SK-N-SH (cell line): ENCODE measurements around the gene SKIC2. TPM values are rescaled to one million over a fixed set of nuclear protein-coding genes. Genes with fewer than 3 reads are reported as not detected.

Experiments
- CTCF ChIA-PET: fragments of 300-600, 350-600 bp; formaldehyde crosslinking; extraction: SDS; loops from one replicate; lab custom pipeline; 2021; lab: Yijun Ruan, JAX
- POLR2A ChIA-PET: fragments of 350-600 bp; sonication (Branson Sonifier 250); formaldehyde crosslinking; extraction: SDS; loops from one replicate; lab custom pipeline; 2020; ENCODE audit warnings: antibody characterized with exemption, inconsistent platforms; lab: Yijun Ruan, JAX
- DNase-seq: peaks from one replicate; pipeline ENCODE4 v3.0.0; 2012
- H2AFZ ChIP-seq: fragments of 200-600 bp; sonication (generic); 2 replicates; pipeline ENCODE4 v1.8.1; 2016; ENCODE audit warnings: antibody characterized with exemption, mild to moderate bottlenecking, low read depth
- H3F3A ChIP-seq: fragments of 200-600 bp; sonication (generic); replicated peaks from 2 replicates; pipeline ENCODE3; 2016; ENCODE audit warnings: antibody characterized with exemption, mild to moderate bottlenecking; ENCODE audit not compliant: insufficient read depth
- H3K27ac ChIP-seq, 2 experiments: fragments of 200-500 bp in 1 of 2; fragments of 200-600 bp in 1 of 2; sonication (Bioruptor generic) in 1 of 2; sonication (generic), shearing (Covaris generic) in 1 of 2; 2 replicates each; pipeline versions ENCODE4 v1.5.1 to v1.6.1; 2014 to 2016; ENCODE audit warnings: low read depth in 2 of 2, inconsistent platforms in 1 of 2, low read length in 1 of 2, mild to moderate bottlenecking in 1 of 2, mixed read lengths in 1 of 2
- H3K27me3 ChIP-seq: fragments of 200-600 bp; sonication (generic), shearing (Covaris generic); 2 replicates; pipeline ENCODE4 v1.6.1; 2016; ENCODE audit warnings: mixed run types; ENCODE audit not compliant: insufficient read depth
- H3K36me3 ChIP-seq, 2 experiments: fragments of 200-500 bp in 1 of 2; fragments of 200-600 bp in 1 of 2; sonication (Bioruptor generic) in 1 of 2; sonication (generic) in 1 of 2; replicated peaks in 1 of 2; 2 replicates each; pipeline versions ENCODE3 to v1.5.1; 2014 to 2016; ENCODE audit warnings: low read length in 1 of 2, mild to moderate bottlenecking in 1 of 2; ENCODE audit not compliant: insufficient read depth in 2 of 2, control insufficient read depth in 1 of 2
- H3K4me1 ChIP-seq, 2 experiments: fragments of 200-500 bp in 1 of 2; fragments of 200-600 bp in 1 of 2; sonication (Bioruptor generic) in 1 of 2; sonication (generic), shearing (Covaris generic) in 1 of 2; 2 replicates each; pipeline versions ENCODE4 v1.5.1 to v1.6.1; 2014 to 2016; ENCODE audit warnings: low read depth in 1 of 2, low read length in 1 of 2, mixed run types in 1 of 2; ENCODE audit not compliant: insufficient read depth in 2 of 2, control insufficient read depth in 1 of 2
- H3K4me2 ChIP-seq: fragments of 200-600 bp; sonication (generic), shearing (Covaris generic); 2 replicates; pipeline ENCODE4 v1.6.1; 2017; ENCODE audit warnings: mixed run types
- H3K4me3 ChIP-seq, 2 experiments: fragments of 200-500 bp in 1 of 2; fragments of 200-600 bp in 1 of 2; sonication (Bioruptor generic) in 1 of 2; sonication (generic), shearing (Covaris generic) in 1 of 2; 2 replicates each; pipeline versions ENCODE4 v1.5.1 to v1.8.1; 2014 to 2016; ENCODE audit warnings: low read depth in 2 of 2, inconsistent platforms in 1 of 2, low read length in 1 of 2, mild to moderate bottlenecking in 1 of 2, mixed read lengths in 1 of 2, moderate library complexity in 1 of 2
- H3K79me2 ChIP-seq: fragments of 200-600 bp; sonication (generic); 2 replicates; pipeline ENCODE4 v1.8.1; 2017; ENCODE audit warnings: mild to moderate bottlenecking; ENCODE audit not compliant: insufficient read depth
- H3K9ac ChIP-seq: fragments of 200-600 bp; sonication (generic); 2 replicates; pipeline ENCODE4 v1.6.1; 2017; ENCODE audit warnings: mixed run types
- H3K9me2 ChIP-seq: fragments of 200-600 bp; sonication (generic); 2 replicates; pipeline ENCODE4 v1.6.1; 2017; ENCODE audit warnings: mixed run types
- H3K9me3 ChIP-seq: fragments of 200-600 bp; sonication (generic); 2 replicates; pipeline ENCODE4 v1.6.1; 2017; ENCODE audit warnings: mixed run types, mild to moderate bottlenecking, moderate library complexity
- H4K20me1 ChIP-seq: fragments of 200-600 bp; sonication (generic); 2 replicates; pipeline ENCODE4 v1.6.1; 2017; ENCODE audit warnings: mild to moderate bottlenecking, mixed run types; ENCODE audit not compliant: insufficient read depth
- CTCF ChIP-seq: fragments of 200-600 bp; sonication (generic); IDR thresholded peaks from 2 replicates; pipeline ENCODE4 v1.6.1; 2017; ENCODE audit warnings: antibody characterized with exemption, mild to moderate bottlenecking, moderate library complexity
- ELF1 ChIP-seq: IDR thresholded peaks from 2 replicates; pipeline ENCODE4 v1.4.0; 2012
- EP300 ChIP-seq, 2 experiments: IDR thresholded peaks; 2 replicates each; pipeline versions ENCODE4 v1.4.0 to v1.6.1; 2012; ENCODE audit warnings: borderline replicate concordance in 1 of 2, low read depth in 1 of 2, low read length in 1 of 2
- EZH2phosphoT487 ChIP-seq: fragments of 200-600 bp; sonication (generic); IDR thresholded peaks from 2 replicates; pipeline ENCODE4 v1.6.1; 2017; ENCODE audit warnings: low read depth, mixed run types, mild to moderate bottlenecking, antibody characterized with exemption, moderate library complexity, borderline replicate concordance
- FOXJ3 ChIP-seq: sonication (generic); formaldehyde crosslinking; IDR thresholded peaks from 2 replicates; pipeline ENCODE4 v1.5.1; 2020; ENCODE audit warnings: mild to moderate bottlenecking, missing genetic modification reagents
- GABPA ChIP-seq: IDR thresholded peaks from 2 replicates; pipeline ENCODE4 v1.4.0; 2012; ENCODE audit warnings: low read depth, mild to moderate bottlenecking
- IRF3 ChIP-seq: fragments of 150-350 bp; IDR thresholded peaks from 2 replicates; pipeline ENCODE4 v1.6.1; 2016; ENCODE audit warnings: mild to moderate bottlenecking, low read depth, low read length
- JUND ChIP-seq: IDR thresholded peaks from 2 replicates; pipeline ENCODE4 v1.4.0; 2012
- MAX ChIP-seq: IDR thresholded peaks from 2 replicates; pipeline ENCODE4 v1.4.0; 2012; ENCODE audit warnings: low read depth
- MXI1 ChIP-seq: IDR thresholded peaks from 2 replicates; pipeline ENCODE4 v1.6.1; 2012; ENCODE audit warnings: mild to moderate bottlenecking, low read depth, low read length, improper control_type of control experiment
- NFIC ChIP-seq: IDR thresholded peaks from 2 replicates; pipeline ENCODE4 v1.4.0; 2012; ENCODE audit warnings: borderline replicate concordance
- PBX3 ChIP-seq: IDR thresholded peaks from 2 replicates; pipeline ENCODE4; 2012
- POLR2AphosphoS5 ChIP-seq: IDR thresholded peaks from 2 replicates; pipeline ENCODE4 v1.6.1; 2012; ENCODE audit warnings: low read depth, low read length
- RAD21 ChIP-seq: IDR thresholded peaks from 2 replicates; pipeline ENCODE4 v1.6.1; 2012; ENCODE audit warnings: mild to moderate bottlenecking, low read length
- RCOR1 ChIP-seq: fragments of 150-350 bp; IDR thresholded peaks from 2 replicates; pipeline ENCODE4 v1.6.1; 2017; ENCODE audit warnings: antibody characterized with exemption, low read length
- RFX5 ChIP-seq: IDR thresholded peaks from 2 replicates; pipeline ENCODE4 v1.6.1; 2012; ENCODE audit warnings: mild to moderate bottlenecking, improper control_type of control experiment, low read length
- RXRA ChIP-seq: IDR thresholded peaks from 2 replicates; pipeline ENCODE4 v1.4.0; 2012; ENCODE audit warnings: low read depth, mild to moderate bottlenecking, borderline replicate concordance
- SIN3A ChIP-seq: IDR thresholded peaks from 2 replicates; pipeline ENCODE4 v1.6.1; 2012; ENCODE audit warnings: low read depth, mild to moderate bottlenecking, low read length, moderate library complexity, borderline replicate concordance
- SMC3 ChIP-seq: IDR thresholded peaks from 2 replicates; pipeline ENCODE4 v1.6.1; 2012; ENCODE audit warnings: low read depth, low read length, improper control_type of control experiment
- TAF1 ChIP-seq: IDR thresholded peaks from 2 replicates; pipeline ENCODE4 v1.6.1; 2012; ENCODE audit warnings: low read depth, mild to moderate bottlenecking, low read length, moderate library complexity, borderline replicate concordance
- TCF12 ChIP-seq: IDR thresholded peaks from 2 replicates; pipeline ENCODE4 v1.4.0; 2012
- TEAD4 ChIP-seq: IDR thresholded peaks from 2 replicates; pipeline ENCODE4 v1.4.0; 2012; ENCODE audit warnings: mild to moderate bottlenecking, borderline replicate concordance; ENCODE audit not compliant: insufficient read depth
- USF1 ChIP-seq: IDR thresholded peaks from 2 replicates; pipeline ENCODE4 v1.4.0; 2012; ENCODE audit warnings: low read depth, borderline replicate concordance
- YY1 ChIP-seq: IDR thresholded peaks from 2 replicates; pipeline ENCODE4 v1.4.0; 2012; ENCODE audit warnings: low read depth, mild to moderate bottlenecking
- WGBS: methylation state at CpG from one replicate; pipeline ENCODE4 v1.1.6; 2017; ENCODE audit warnings: low lambda C conversion rate; 5-methylcytosine and 5-hydroxymethylcytosine counted together
- polyA plus RNA-seq, 3 experiments: library from polyadenylated mRNA; depleted of rRNA; stranded (reverse); fragments of >200 nt; gene quantifications; 2 replicates each; pipeline ENCODE4 v1.2.3, GENCODE V29; 2012

The SKIC2 gene
- polyA plus RNA-seq, 1 of the 3 experiments (the other 2 are of a cell fraction): 89.4 TPM

- TF ChIP-seq MAX (no peak), SIN3A (no peak), ELF1 (no peak), CTCF (no peak), TCF12 (no peak), POLR2AphosphoS5 (no peak), MXI1 (no peak)
These were observed 25.4 kb upstream of the SKIC2 start (continued) for GRCh38 chr6:31933537-31933936.

GRCh38 chr6:31935021-31935420 lies 24.0 kb upstream of the SKIC2 start:
- DNase-seq: no peak
- Histone ChIP-seq H3K36me3 (no peaks in the 10 kb centered on the region), H3K79me2 (no peaks in the 10 kb centered on the region), H3K4me2 (no peak overlapping the region), H3K4me3 (no peak overlapping the region), H3K27ac (no peak overlapping the region), H3F3A (no peaks in the 10 kb centered on the region), H3K9ac (no peak overlapping the region), H3K4me1 (peaks cover 0 to under 1% of the 10 kb centered on the region in 2 experiments; a peak in 1 of 4 replicates), H3K27me3 (no peaks in the 10 kb centered on the region; the same call in 1 of the 2 replicates), H4K20me1 (no peaks in the 10 kb centered on the region), H3K9me2 (no peaks in the 10 kb centered on the region), H3K9me3 (no peaks in the 10 kb centered on the region), H2AFZ (no peak overlapping the region)
- TF ChIP-seq SMC3 (no peak), FOXJ3 (no peak), ELF1 (no peak), RCOR1 (no peak)
- WGBS: 63% methylated on average over 3 of the region's 3 CpGs
- ChIA-PET POLR2A (no interaction called here), CTCF (interaction anchor here (0.7 to 0.8 kb wide), 2 partner anchors 17 to 868 kb away, joined by 3 to 6 read pairs; no protein-coding TSS in a partner anchor)

- H3K9me2 ChIP-seq: no peaks in the 10 kb centered on the region
- no peaks in the 10 kb centered on the region for H3K36me3 ChIP-seq
- 48% methylated on average over 8 of the region's 9 CpGs for WGBS
- no peak overlapping the region for H3K4me2 ChIP-seq
- ChIA-PET CTCF (interaction anchor here (0.8 to 1.4 kb wide), 2 partner anchors 16 to 48 kb away, joined by 3 to 6 read pairs; no protein-coding TSS in a partner anchor), POLR2A (no interaction called here)
- H2AFZ ChIP-seq: no peak overlapping the region
- H4K20me1 ChIP-seq: no peaks in the 10 kb centered on the region
- no peaks in the 10 kb centered on the region; the same call in 1 of the 2 replicates for H3K27me3 ChIP-seq
- no peak overlapping the region for H3K9ac ChIP-seq
- H3K4me1 ChIP-seq: peaks cover 0 to 3% of the 10 kb centered on the region in 2 experiments; a peak in 1 of 4 replicates
- no peaks in the 10 kb centered on the region for H3K79me2 ChIP-seq
- H3K4me3 ChIP-seq: no peak overlapping the region
- no peaks in the 10 kb centered on the region for H3K9me3 ChIP-seq
- H3K27ac ChIP-seq: no peak overlapping the region
- H3F3A ChIP-seq: no peaks in the 10 kb centered on the region
- no peak for DNase-seq
- TF ChIP-seq GABPA (no peak), USF1 (no peak), TAF1 (no peak), RFX5 (no peak), YY1 (no peak), PBX3 (no peak), JUND (no peak), TEAD4 (no peak), POLR2AphosphoS5 (no peak), ELF1 (no peak), IRF3 (no peak), EP300 (IDR thresholded peaks at IDR 0.05; ENCODE audit: borderline replicate concordance in 1 of 2, low read depth in 1 of 2, low read length in 1 of 2) (no peak), RAD21 (no peak), FOXJ3 (no peak), SMC3 (no peak), EZH2phosphoT487 (no peak), RXRA (no peak), NFIC (no peak)
These were observed 23.2 kb upstream of the SKIC2 start for GRCh38 chr6:31935823-31936222.
